Measurements from ENCODE around the gene SPIRE1. TPM values are rescaled to one million over a fixed set of nuclear protein-coding genes. Genes with fewer than 3 reads are reported as not detected.

Gene SPIRE1
- total and polyA plus RNA-seq, 8 donors: 3.1 to 24.4 (median 8.4) TPM

GRCh38 chr18:12589448-12589847 is 68.5 kb downstream of the SPIRE1 start:
- no peaks in the 10 kb centered on the region for H3K36me3 ChIP-seq
- no peak for DNase-seq
- H3K27ac ChIP-seq: no peak overlapping the region
- H3K9me3 ChIP-seq: no peaks in the 10 kb centered on the region
- intact Hi-C loops (cut with DNase I; ENCODE audit: low total_unique reads): no loop called here
- TF ChIP-seq POLR2A (IDR thresholded peaks at IDR 0.05): no peak
- no peak for TF ChIP-seq EP300 (IDR thresholded peaks at IDR 0.05)
- no peak for TF ChIP-seq CTCF (IDR thresholded peaks at IDR 0.05)
- no peak overlapping the region for H3K4me3 ChIP-seq
- no peaks in the 10 kb centered on the region for H3K27me3 ChIP-seq
- H3K4me1 ChIP-seq: peaks cover 0 to 20% (median 11%) of the 10 kb centered on the region in 4 donors

GRCh38 chr18:12586956-12587355 is 71.0 kb downstream of the SPIRE1 start:
- TF ChIP-seq POLR2A (IDR thresholded peaks at IDR 0.05) (no peak), POLR2AphosphoS5 (IDR thresholded peaks at IDR 0.05) (no peak), CTCF (IDR thresholded peaks at IDR 0.05) (no peak)
- intact Hi-C loops (cut with DNase I; ENCODE audit: low total_unique reads): no loop called here
- Histone ChIP-seq H3K4me3 (no peak overlapping the region), H3K36me3 (no peaks in the 10 kb centered on the region), H3K27me3 (no peaks in the 10 kb centered on the region), H3K4me1 (peaks cover 0 to 20% (median 11%) of the 10 kb centered on the region in 4 donors), H3K9me3 (no peaks in the 10 kb centered on the region), H3K27ac (no peak overlapping the region)
- WGBS, 5 donors: 37 to 75% (median 64%) methylated on average over 1 of the region's 1 CpG
- no peak for DNase-seq

- WGBS, 5 donors: 91 to 100% (median 98%) methylated on average over 1 of the region's 1 CpG
- Histone ChIP-seq H3K9me3 (no peaks in the 10 kb centered on the region), H3K27me3 (no peaks in the 10 kb centered on the region), H3K27ac (no peak overlapping the region), H3K4me1 (peaks cover 0 to 20% (median 11%) of the 10 kb centered on the region in 4 donors), H3K4me3 (no peak overlapping the region), H3K36me3 (no peaks in the 10 kb centered on the region)
- TF ChIP-seq POLR2AphosphoS5 (IDR thresholded peaks at IDR 0.05): no peak
- TF ChIP-seq EP300 (IDR thresholded peaks at IDR 0.05): no peak
- no peak for TF ChIP-seq CTCF (IDR thresholded peaks at IDR 0.05)
- TF ChIP-seq POLR2A (IDR thresholded peaks at IDR 0.05): no peak
- intact Hi-C loops (cut with DNase I; ENCODE audit: low total_unique reads): no loop called here
- DNase-seq: no peak
Observed at GRCh38 chr18:12585218-12585617, 72.7 kb downstream of the SPIRE1 start.

- Histone ChIP-seq H3K9me3 (peaks cover 0 to 6% (median 0%) of the 10 kb centered on the region in 4 donors), H3K27me3 (no peaks in the 10 kb centered on the region), H3K4me1 (no peaks in the 10 kb centered on the region), H3K27ac (no peak overlapping the region), H3K36me3 (no peaks in the 10 kb centered on the region), H3K4me3 (no peak overlapping the region)
- WGBS, 5 donors: 83 to 93% (median 90%) methylated on average over 9 of the region's 9 CpGs
- DNase-seq: no peak
- TF ChIP-seq CTCF (IDR thresholded peaks at IDR 0.05) (no peak), POLR2AphosphoS5 (IDR thresholded peaks at IDR 0.05) (no peak), EP300 (IDR thresholded peaks at IDR 0.05) (no peak), POLR2A (IDR thresholded peaks at IDR 0.05) (no peak)
- intact Hi-C loops (cut with DNase I; ENCODE audit: low total_unique reads): no loop called here
Observed at GRCh38 chr18:12580630-12581342, 77.1 kb downstream of the SPIRE1 start.

All from stomach (tissue), 9 donors.